ENCODE data around the gene PARVA.

- TF ChIP-seq CTCF (IDR thresholded peaks at IDR 0.05) (no peak), EP300 (IDR thresholded peaks at IDR 0.05) (no peak), POLR2A (IDR thresholded peaks at IDR 0.05) (no peak)
Observed at GRCh38 chr11:12543596-12544415, 166.4 kb downstream of the PARVA start.
